ENCODE data around the gene SETD1B. TPM values are rescaled to one million over a fixed set of nuclear protein-coding genes. Genes with fewer than 3 reads are reported as not detected.

SETD1B gene
- total RNA-seq, 1 experiment from 2014 or later, result 40.4 TPM

GRCh38 chr12:121830588-121831265, 26.9 kb downstream of the SETD1B start:
- Histone ChIP-seq H3K27me3 (ENCODE audit: insufficient read depth, low read length) (no peaks in the 10 kb centered on the region), H3K23me2 (ENCODE audit: insufficient read length, low read depth, low read length, poor library complexity, severe bottlenecking) (no peaks in the 10 kb centered on the region), H3K9me3 (ENCODE audit: control insufficient read depth, low read depth, low read length) (no peaks in the 10 kb centered on the region), H3K4me1 (ENCODE audit: insufficient read depth, low read length) (no peaks in the 10 kb centered on the region), H3K23ac (ENCODE audit: insufficient read length, low read depth, low read length) (no peak overlapping the region), H4K8ac (replicated peaks; ENCODE audit: insufficient read length, low read depth, low read length) (no peak overlapping the region), H3K4me2 (ENCODE audit: insufficient read depth, insufficient read length, low read length) (no peak overlapping the region), H2BK15ac (ENCODE audit: low read depth, low read length) (no peak overlapping the region), H2BK120ac (ENCODE audit: low read depth, low read length, poor library complexity, severe bottlenecking) (no peak overlapping the region), H4K20me1 (ENCODE audit: control insufficient read depth, insufficient read depth, insufficient read length) (no peaks in the 10 kb centered on the region), H2BK20ac (ENCODE audit: low read depth, low read length, poor library complexity, severe bottlenecking) (no peak overlapping the region), H2AK5ac (ENCODE audit: insufficient read length, low read length) (no peak overlapping the region), H2BK12ac (ENCODE audit: insufficient read length, low read depth, low read length) (no peak overlapping the region), H4K91ac (ENCODE audit: insufficient read length, low read depth, low read length) (no peak overlapping the region), H3K4ac (ENCODE audit: low read depth, low read length) (no peak overlapping the region), H3K79me1 (ENCODE audit: insufficient read depth, low read depth, low read length, poor library complexity, severe bottlenecking) (no peaks in the 10 kb centered on the region), H2AFZ (ENCODE audit: low read length) (no peak overlapping the region), H3K56ac (ENCODE audit: insufficient read length, low read depth, low read length) (no peak overlapping the region), H3K27ac (ENCODE audit: insufficient read length, low read depth, low read length) (no peak overlapping the region), H3K18ac (ENCODE audit: insufficient read length, low read depth, low read length) (no peak overlapping the region), H2BK5ac (ENCODE audit: insufficient read length, low read length) (no peak overlapping the region), H3K9ac (ENCODE audit: extremely low read depth, insufficient read length, low read length) (no peak overlapping the region), H4K5ac (ENCODE audit: insufficient read length, low read depth, low read length) (no peak overlapping the region), H3T11ph (ENCODE audit: low read length) (no peak overlapping the region), H3K14ac (ENCODE audit: insufficient read depth, low read length) (no peak overlapping the region), H3K79me2 (ENCODE audit: insufficient read depth, low read length) (no peaks in the 10 kb centered on the region)
- H3K27me3 Mint-ChIP-seq (ENCODE audit: low read depth), result no peaks in the 10 kb centered on the region
- no CpG with 5 or more reads among the region's 29 CpGs for WGBS (ENCODE audit: extremely low coverage, insufficient read length, low lambda C conversion rate)
- H3K4me1 Mint-ChIP-seq, result peaks cover 0 to 8% of the 10 kb centered on the region in 2 experiments; a peak in 1 of 4 replicates
- no peak for TF ChIP-seq CTCF (conservative IDR thresholded peaks at IDR 0.05)
- H3K27ac Mint-ChIP-seq, result peak overlapping the region in 1 of 3 experiments; percentile 90; a peak in 2 of 7 replicates
- H3K9me3 Mint-ChIP-seq, result no peaks in the 10 kb centered on the region; a peak in 1 of 5 replicates
- H3K4me3 Mint-ChIP-seq, result no peak overlapping the region
- DNase-seq, result peak; percentile 20
- H3K36me3 Mint-ChIP-seq (ENCODE audit: insufficient read depth in 1 of 3, low read depth in 3 of 3), result peaks cover 24 to 61% (median 58%) of the 10 kb centered on the region in 3 experiments; a peak in 6 of 7 replicates

Measured in H9 (cell line).